ENCODE measurements around the gene IRX5. TPM values are rescaled to one million over a fixed set of nuclear protein-coding genes. Genes with fewer than 3 reads are reported as not detected.
A peak's percentile ranks its signal among the peaks of the same experiment; 100 is the strongest.

IRX5 gene
- total RNA-seq, result 0.34 and 0.57 TPM in 2 replicates

- intact Hi-C loops (cut with micrococcal nuclease), result loop anchor here (10.0 kb wide), 2 partner anchors 1155 to 1375 kb away; no protein-coding TSS in a partner anchor
- Mint-ChIP-seq H3K9me3 (peaks cover 17% of the 10 kb centered on the region), H3K27me3 (ENCODE audit: low read depth) (peaks cover 74% of the 10 kb centered on the region), H3K4me1 (ENCODE audit: low read depth) (peaks cover 23% of the 10 kb centered on the region), H3K27ac (peak within 1 kb of the TSS; percentile 77), H3K36me3 (ENCODE audit: low read depth) (peaks cover 19% of the 10 kb centered on the region), H3K4me3 (ENCODE audit: low read depth) (peak within 1 kb of the TSS; percentile 90)
- DNase-seq (ENCODE audit: low spot score), result peak; percentile 42
These were observed at the start of gene IRX5 for GRCh38 chr16:54930005-54930868. Gene IRX5, plus strand, starts transcription at chr16:54930865. Its CDS starts 334 bp downstream, at chr16:54931199.

GRCh38 chr16:54882556-54882955, 48.1 kb upstream of the IRX5 start:
- DNase-seq (ENCODE audit: low spot score), result no peak
- H3K27ac Mint-ChIP-seq, result no peak overlapping the region
- no peaks in the 10 kb centered on the region for H3K36me3 Mint-ChIP-seq (ENCODE audit: low read depth)
- intact Hi-C loops (cut with micrococcal nuclease), result no loop called here
- no peaks in the 10 kb centered on the region for H3K27me3 Mint-ChIP-seq (ENCODE audit: low read depth)
- H3K4me3 Mint-ChIP-seq (ENCODE audit: low read depth), result no peak overlapping the region
- peaks cover 4% of the 10 kb centered on the region for H3K9me3 Mint-ChIP-seq
- H3K4me1 Mint-ChIP-seq (ENCODE audit: low read depth), result no peaks in the 10 kb centered on the region

GRCh38 chr16:54883358-54883757, 47.3 kb upstream of the IRX5 start:
- peaks cover 4% of the 10 kb centered on the region for H3K9me3 Mint-ChIP-seq
- no peaks in the 10 kb centered on the region for H3K4me1 Mint-ChIP-seq (ENCODE audit: low read depth)
- intact Hi-C loops (cut with micrococcal nuclease), result no loop called here
- H3K4me3 Mint-ChIP-seq (ENCODE audit: low read depth), result no peak overlapping the region
- H3K36me3 Mint-ChIP-seq (ENCODE audit: low read depth), result no peaks in the 10 kb centered on the region
- DNase-seq (ENCODE audit: low spot score), result no peak
- no peak overlapping the region for H3K27ac Mint-ChIP-seq
- no peaks in the 10 kb centered on the region for H3K27me3 Mint-ChIP-seq (ENCODE audit: low read depth)

- Mint-ChIP-seq H3K9me3 (peaks cover 4% of the 10 kb centered on the region), H3K27ac (no peak overlapping the region), H3K27me3 (ENCODE audit: low read depth) (no peaks in the 10 kb centered on the region), H3K4me3 (ENCODE audit: low read depth) (no peak overlapping the region), H3K4me1 (ENCODE audit: low read depth) (no peaks in the 10 kb centered on the region), H3K36me3 (ENCODE audit: low read depth) (no peaks in the 10 kb centered on the region)
- no peak for DNase-seq (ENCODE audit: low spot score)
- intact Hi-C loops (cut with micrococcal nuclease), result no loop called here
These were observed 44.6 kb upstream of the IRX5 start for GRCh38 chr16:54886078-54886477.

GRCh38 chr16:54890381-54890780, 40.3 kb upstream of the IRX5 start:
- Mint-ChIP-seq H3K27ac (no peak overlapping the region), H3K27me3 (ENCODE audit: low read depth) (no peaks in the 10 kb centered on the region), H3K4me1 (ENCODE audit: low read depth) (no peaks in the 10 kb centered on the region), H3K36me3 (ENCODE audit: low read depth) (no peaks in the 10 kb centered on the region), H3K9me3 (no peaks in the 10 kb centered on the region), H3K4me3 (ENCODE audit: low read depth) (no peak overlapping the region)
- intact Hi-C loops (cut with micrococcal nuclease), result no loop called here
- no peak for DNase-seq (ENCODE audit: low spot score)

- Mint-ChIP-seq H3K27ac (no peak overlapping the region), H3K27me3 (ENCODE audit: low read depth) (no peaks in the 10 kb centered on the region), H3K4me3 (ENCODE audit: low read depth) (no peak overlapping the region), H3K9me3 (no peaks in the 10 kb centered on the region), H3K36me3 (ENCODE audit: low read depth) (no peaks in the 10 kb centered on the region), H3K4me1 (ENCODE audit: low read depth) (no peaks in the 10 kb centered on the region)
- intact Hi-C loops (cut with micrococcal nuclease), result no loop called here
- DNase-seq (ENCODE audit: low spot score), result no peak
These were observed 39.3 kb upstream of the IRX5 start for GRCh38 chr16:54891346-54891745.

- no peak overlapping the region for H3K27ac Mint-ChIP-seq
- H3K36me3 Mint-ChIP-seq (ENCODE audit: low read depth), result no peaks in the 10 kb centered on the region
- no peak for DNase-seq (ENCODE audit: low spot score)
- no peaks in the 10 kb centered on the region for H3K4me1 Mint-ChIP-seq (ENCODE audit: low read depth)
- no peaks in the 10 kb centered on the region for H3K27me3 Mint-ChIP-seq (ENCODE audit: low read depth)
- no peak overlapping the region for H3K4me3 Mint-ChIP-seq (ENCODE audit: low read depth)
- H3K9me3 Mint-ChIP-seq, result no peaks in the 10 kb centered on the region
- intact Hi-C loops (cut with micrococcal nuclease), result no loop called here
These were observed 37.7 kb upstream of the IRX5 start for GRCh38 chr16:54892981-54893380.

- intact Hi-C loops (cut with micrococcal nuclease), result no loop called here
- Mint-ChIP-seq H3K4me1 (ENCODE audit: low read depth) (no peaks in the 10 kb centered on the region), H3K27me3 (ENCODE audit: low read depth) (no peaks in the 10 kb centered on the region), H3K4me3 (ENCODE audit: low read depth) (no peak overlapping the region), H3K9me3 (peaks cover 3% of the 10 kb centered on the region), H3K27ac (no peak overlapping the region), H3K36me3 (ENCODE audit: low read depth) (no peaks in the 10 kb centered on the region)
- DNase-seq (ENCODE audit: low spot score), result no peak
These were observed 32.7 kb upstream of the IRX5 start for GRCh38 chr16:54897930-54898329.

GRCh38 chr16:54901606-54902005, 29.1 kb upstream of the IRX5 start:
- no peak overlapping the region for H3K27ac Mint-ChIP-seq
- H3K4me1 Mint-ChIP-seq (ENCODE audit: low read depth), result no peaks in the 10 kb centered on the region
- no peaks in the 10 kb centered on the region for H3K27me3 Mint-ChIP-seq (ENCODE audit: low read depth)
- H3K9me3 Mint-ChIP-seq, result peaks cover 3% of the 10 kb centered on the region
- no peaks in the 10 kb centered on the region for H3K36me3 Mint-ChIP-seq (ENCODE audit: low read depth)
- no peak for DNase-seq (ENCODE audit: low spot score)
- no peak overlapping the region for H3K4me3 Mint-ChIP-seq (ENCODE audit: low read depth)
- intact Hi-C loops (cut with micrococcal nuclease), result no loop called here

- H3K27ac Mint-ChIP-seq, result no peak overlapping the region
- H3K36me3 Mint-ChIP-seq (ENCODE audit: low read depth), result no peaks in the 10 kb centered on the region
- no peaks in the 10 kb centered on the region for H3K27me3 Mint-ChIP-seq (ENCODE audit: low read depth)
- intact Hi-C loops (cut with micrococcal nuclease), result no loop called here
- peaks cover 3% of the 10 kb centered on the region for H3K9me3 Mint-ChIP-seq
- no peak for DNase-seq (ENCODE audit: low spot score)
- no peaks in the 10 kb centered on the region for H3K4me1 Mint-ChIP-seq (ENCODE audit: low read depth)
- no peak overlapping the region for H3K4me3 Mint-ChIP-seq (ENCODE audit: low read depth)
These were observed 27.6 kb upstream of the IRX5 start for GRCh38 chr16:54903047-54903446.

GRCh38 chr16:54911079-54911478, 19.6 kb upstream of the IRX5 start:
- Mint-ChIP-seq H3K27me3 (ENCODE audit: low read depth) (no peaks in the 10 kb centered on the region), H3K4me3 (ENCODE audit: low read depth) (no peak overlapping the region), H3K4me1 (ENCODE audit: low read depth) (no peaks in the 10 kb centered on the region), H3K9me3 (no peaks in the 10 kb centered on the region), H3K36me3 (ENCODE audit: low read depth) (no peaks in the 10 kb centered on the region), H3K27ac (no peak overlapping the region)
- intact Hi-C loops (cut with micrococcal nuclease), result no loop called here
- DNase-seq (ENCODE audit: low spot score), result no peak

- no peak for DNase-seq (ENCODE audit: low spot score)
- intact Hi-C loops (cut with micrococcal nuclease), result no loop called here
- no peaks in the 10 kb centered on the region for H3K27me3 Mint-ChIP-seq (ENCODE audit: low read depth)
- no peak overlapping the region for H3K27ac Mint-ChIP-seq
- no peaks in the 10 kb centered on the region for H3K4me1 Mint-ChIP-seq (ENCODE audit: low read depth)
- H3K4me3 Mint-ChIP-seq (ENCODE audit: low read depth), result no peak overlapping the region
- no peaks in the 10 kb centered on the region for H3K36me3 Mint-ChIP-seq (ENCODE audit: low read depth)
- no peaks in the 10 kb centered on the region for H3K9me3 Mint-ChIP-seq
These were observed 17.9 kb upstream of the IRX5 start for GRCh38 chr16:54912720-54913119.

GRCh38 chr16:54921206-54921824, 9.3 kb upstream of the IRX5 start:
- Mint-ChIP-seq H3K4me3 (ENCODE audit: low read depth) (no peak overlapping the region), H3K36me3 (ENCODE audit: low read depth) (no peaks in the 10 kb centered on the region), H3K4me1 (ENCODE audit: low read depth) (no peaks in the 10 kb centered on the region), H3K27me3 (ENCODE audit: low read depth) (peaks cover 31% of the 10 kb centered on the region), H3K27ac (no peak overlapping the region), H3K9me3 (no peaks in the 10 kb centered on the region)
- intact Hi-C loops (cut with micrococcal nuclease), result loop anchor here (10.0 kb wide), 2 partner anchors 547 to 1177 kb away; no protein-coding TSS in a partner anchor
- no peak for DNase-seq (ENCODE audit: low spot score)

Data from activated T-helper 2 cell treated with anti-CD3 and anti-CD28 coated beads, Interferon-gamma antibody, Interleukin-2, Interleukin-4, amounts not matched to agents 10 μg/mL and 5 μg/mL and 100 μg/mL, durations not matched to agents 14 hours and 24 hours and 36 hours (primary cell).